ENCODE data around the gene CHIT1.

The CHIT1 gene

DNA sequence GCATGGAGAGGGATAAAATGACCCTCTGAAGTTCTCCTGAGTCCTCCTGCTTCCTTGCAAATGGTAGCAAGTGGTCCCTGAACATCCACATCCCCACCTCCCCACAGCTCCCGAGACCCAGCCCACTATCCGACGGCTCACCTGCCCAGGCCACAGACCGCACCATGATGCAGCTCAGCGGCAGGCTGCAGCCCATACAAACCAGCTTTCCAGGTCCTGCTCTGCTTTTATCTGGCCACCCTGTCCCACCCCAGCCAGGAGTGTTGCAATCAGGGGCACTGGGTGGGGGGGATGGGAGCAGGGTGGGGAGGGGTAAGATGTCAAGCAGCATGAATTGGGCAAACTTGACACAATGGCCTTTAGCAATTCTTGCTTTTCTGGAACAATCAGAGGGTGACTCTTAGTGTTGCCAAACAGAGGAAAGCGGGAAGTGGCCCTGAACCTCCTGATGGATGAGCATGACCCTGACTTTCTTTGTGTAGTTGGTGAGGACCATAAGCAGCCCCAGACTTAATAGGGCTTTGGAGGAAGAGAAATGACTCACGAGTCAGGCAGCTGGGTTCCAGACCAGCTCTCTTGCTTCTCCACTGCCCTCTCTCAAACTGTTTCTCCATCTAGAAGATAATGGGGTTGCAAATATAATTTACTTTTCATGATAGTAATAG lies at the start of gene CHIT1:
Gene CHIT1 (minus strand): TSS at position 203 of the 665 bp plus-strand sequence. CDS start 37 bp downstream, at position 166.
- TF ChIP-seq, protein P1, sequence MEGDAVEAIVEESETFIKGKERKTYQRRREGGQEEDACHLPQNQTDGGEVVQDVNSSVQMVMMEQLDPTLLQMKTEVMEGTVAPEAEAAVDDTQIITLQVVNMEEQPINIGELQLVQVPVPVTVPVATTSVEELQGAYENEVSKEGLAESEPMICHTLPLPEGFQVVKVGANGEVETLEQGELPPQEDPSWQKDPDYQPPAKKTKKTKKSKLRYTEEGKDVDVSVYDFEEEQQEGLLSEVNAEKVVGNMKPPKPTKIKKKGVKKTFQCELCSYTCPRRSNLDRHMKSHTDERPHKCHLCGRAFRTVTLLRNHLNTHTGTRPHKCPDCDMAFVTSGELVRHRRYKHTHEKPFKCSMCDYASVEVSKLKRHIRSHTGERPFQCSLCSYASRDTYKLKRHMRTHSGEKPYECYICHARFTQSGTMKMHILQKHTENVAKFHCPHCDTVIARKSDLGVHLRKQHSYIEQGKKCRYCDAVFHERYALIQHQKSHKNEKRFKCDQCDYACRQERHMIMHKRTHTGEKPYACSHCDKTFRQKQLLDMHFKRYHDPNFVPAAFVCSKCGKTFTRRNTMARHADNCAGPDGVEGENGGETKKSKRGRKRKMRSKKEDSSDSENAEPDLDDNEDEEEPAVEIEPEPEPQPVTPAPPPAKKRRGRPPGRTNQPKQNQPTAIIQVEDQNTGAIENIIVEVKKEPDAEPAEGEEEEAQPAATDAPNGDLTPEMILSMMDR (IDR thresholded peaks at IDR 0.05; ENCODE audit: extremely low read depth, insufficient read depth, missing control alignments): no peak
- no peak for DNase-seq (ENCODE audit: low spot score)
- in situ Hi-C loops (cut with MboI; ENCODE audit: low pct_unique_long_range_greater_than_20kb, low sequenced_read_pairs, unreplicated experiment): loop anchor here (10.0 kb wide), 1 partner anchor 195 kb away; no protein-coding TSS in a partner anchor

DNA sequence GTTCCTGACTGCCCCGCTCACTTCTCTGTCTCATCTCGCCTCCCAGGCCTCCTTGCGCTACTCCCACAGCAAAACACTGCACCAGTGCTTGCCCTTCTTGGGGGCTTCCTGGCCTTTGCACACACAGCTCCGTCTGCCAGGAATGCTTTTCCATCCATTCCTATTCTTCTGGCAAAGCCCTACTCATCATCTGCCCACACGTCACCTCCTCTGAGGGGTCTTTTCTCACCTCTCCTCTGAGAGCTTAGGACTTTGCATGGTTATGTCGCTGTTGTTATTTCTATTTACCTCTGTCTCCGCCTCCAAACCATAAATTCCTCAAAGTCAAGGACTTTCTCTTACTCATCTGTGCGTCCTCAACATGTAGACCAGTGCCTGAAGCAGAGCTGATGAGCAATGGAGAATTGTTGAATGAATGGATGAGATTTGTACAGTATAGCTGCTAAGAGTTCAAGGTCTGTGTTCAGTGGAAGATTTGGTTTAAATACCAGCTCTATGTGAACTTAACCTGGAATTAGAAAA lies 49.5 kb upstream of the CHIT1 start:
- DNase-seq (ENCODE audit: low spot score): no peak
- TF ChIP-seq, protein P1 (IDR thresholded peaks at IDR 0.05; ENCODE audit: extremely low read depth, insufficient read depth, missing control alignments): no peak
- in situ Hi-C loops (cut with MboI; ENCODE audit: low pct_unique_long_range_greater_than_20kb, low sequenced_read_pairs, unreplicated experiment): loop anchor here (10.0 kb wide), 1 partner anchor 206 kb away; no protein-coding TSS in a partner anchor

DNA sequence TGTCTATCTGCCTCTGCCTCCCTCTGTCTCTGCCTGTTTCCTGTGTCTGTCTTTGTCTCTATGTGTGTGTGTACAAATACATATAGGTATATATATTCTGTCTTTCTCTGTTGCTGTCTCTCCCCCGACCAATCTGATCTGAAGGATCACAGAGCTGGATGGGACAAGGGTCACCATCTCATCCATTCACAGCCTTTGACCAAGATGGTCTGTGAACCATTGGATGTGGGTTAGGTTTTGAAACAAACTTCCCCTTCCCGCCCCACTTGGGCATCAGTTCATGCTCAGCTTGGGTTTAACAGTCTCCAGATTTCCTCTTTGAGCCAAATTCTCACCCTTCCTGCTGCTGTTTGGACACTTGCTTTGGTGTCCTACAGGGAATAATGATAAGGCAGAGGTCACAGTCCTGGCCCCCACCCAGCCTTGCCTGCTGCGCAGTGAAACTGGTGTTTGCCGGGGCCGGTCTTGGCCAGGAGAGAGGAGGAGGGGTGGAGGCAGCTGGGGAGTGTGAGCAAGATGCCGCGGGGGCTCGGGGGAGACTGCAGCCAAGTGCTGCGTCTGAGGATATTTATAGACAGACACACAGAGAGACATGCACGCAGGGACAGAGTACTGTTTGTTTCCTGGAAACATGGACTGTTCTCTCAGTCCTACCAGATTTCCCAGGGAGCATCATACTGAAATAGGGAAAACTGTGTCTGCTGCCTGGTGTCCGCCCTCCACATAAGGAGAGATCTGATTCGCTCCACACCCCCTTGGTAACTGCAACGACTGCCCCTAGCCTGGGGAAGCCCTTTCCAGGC lies 48.8 kb upstream of the CHIT1 start:
- TF ChIP-seq, protein P1 (IDR thresholded peaks at IDR 0.05; ENCODE audit: extremely low read depth, insufficient read depth, missing control alignments): no peak
- in situ Hi-C loops (cut with MboI; ENCODE audit: low pct_unique_long_range_greater_than_20kb, low sequenced_read_pairs, unreplicated experiment): loop anchor here (10.0 kb wide), 1 partner anchor 207 kb away; no protein-coding TSS in a partner anchor
- peak; percentile 22 for DNase-seq (ENCODE audit: low spot score)

DNA sequence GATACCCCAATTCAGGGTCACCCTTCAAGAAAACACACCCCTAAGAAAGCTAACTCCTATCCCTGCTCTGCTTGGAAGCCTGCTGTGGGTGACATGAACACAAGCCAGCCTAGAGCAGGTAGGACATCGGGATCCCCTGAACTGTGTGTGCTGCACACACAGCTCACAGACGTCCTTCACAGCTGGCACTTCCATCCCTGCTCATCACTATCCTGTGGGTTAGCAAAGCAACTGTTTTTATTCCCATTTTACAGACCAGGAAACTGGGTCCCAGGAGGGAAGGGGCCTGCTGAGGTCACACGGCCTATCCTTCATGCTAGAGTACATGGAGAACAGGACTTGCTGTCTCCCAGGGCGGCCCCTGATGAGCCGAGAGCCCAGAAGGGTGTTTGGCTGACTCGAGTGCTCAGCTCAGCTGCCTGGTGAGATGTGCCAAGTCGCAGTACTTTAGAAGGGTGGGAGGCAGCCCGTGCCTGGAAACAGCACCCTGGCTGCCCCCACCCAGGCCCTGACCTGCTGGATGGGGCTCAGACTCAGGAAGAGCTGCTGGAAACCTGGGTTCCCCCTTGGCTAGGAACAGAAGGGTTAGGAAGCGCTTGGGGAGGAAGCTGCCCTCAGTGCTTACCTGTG lies 47.6 kb upstream of the CHIT1 start:
- peak; percentile 1 for DNase-seq (ENCODE audit: low spot score)
- in situ Hi-C loops (cut with MboI; ENCODE audit: low pct_unique_long_range_greater_than_20kb, low sequenced_read_pairs, unreplicated experiment): loop anchor here (10.0 kb wide), 1 partner anchor 208 kb away; no protein-coding TSS in a partner anchor

DNA sequence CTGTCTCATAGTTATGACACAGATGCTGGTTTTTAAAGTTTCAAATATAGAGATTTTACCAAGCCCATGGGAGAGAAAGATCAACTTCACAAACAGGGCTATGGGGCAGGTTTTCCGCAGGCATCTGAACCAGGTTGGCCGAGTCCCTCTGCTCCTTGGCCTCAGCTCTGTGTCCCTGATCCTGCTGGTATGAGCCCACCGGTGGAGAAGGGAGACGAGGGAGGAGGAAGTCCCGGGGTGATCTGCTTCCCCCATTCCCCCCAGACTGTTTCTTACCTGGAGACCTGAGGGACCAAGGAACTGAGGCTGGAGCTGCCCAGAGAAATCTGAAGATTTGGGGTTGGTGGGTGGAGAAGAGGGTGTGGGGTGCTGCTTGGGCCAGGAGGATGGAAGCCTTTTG lies 46.9 kb upstream of the CHIT1 start:
- DNase-seq (ENCODE audit: low spot score): no peak
- in situ Hi-C loops (cut with MboI; ENCODE audit: low pct_unique_long_range_greater_than_20kb, low sequenced_read_pairs, unreplicated experiment): loop anchor here (10.0 kb wide), 1 partner anchor 208 kb away; no protein-coding TSS in a partner anchor
- TF ChIP-seq, protein P1 (IDR thresholded peaks at IDR 0.05; ENCODE audit: extremely low read depth, insufficient read depth, missing control alignments): no peak

More for the DNA sequence above, 47.6 kb upstream of the CHIT1 start:
- TF ChIP-seq, protein P1 (IDR thresholded peaks at IDR 0.05; ENCODE audit: extremely low read depth, insufficient read depth, missing control alignments): no peak

All from GM13977 (cell line).